ENCODE data around the gene INTS6. TPM values are rescaled to one million over a fixed set of nuclear protein-coding genes. Genes with fewer than 3 reads are reported as not detected.

The INTS6 gene
- total and polyA plus RNA-seq, 12 donors, result 13.1 to 82.4 (median 37.2) TPM

- peak in 4 of 6 experiments; percentile 16 to 34 (median 22) for TF ChIP-seq CTCF (IDR thresholded peaks at IDR 0.05)
- TF ChIP-seq POLR2A (IDR thresholded peaks at IDR 0.05), result no peak
- peaks cover 0 to 13% of the 10 kb centered on the region in 2 donors for H3K36me3 ChIP-seq (replicated peaks in 1 of 2)
- WGBS, 4 donors, result 41 to 59% (median 46%) methylated on average over 1 of the region's 1 CpG
- DNase-seq, result no peak
- peaks cover 0 to 13% of the 10 kb centered on the region in 2 donors for H3K4me1 ChIP-seq (replicated peaks in 1 of 2)
- no peak overlapping the region for H3K4me3 ChIP-seq
- no peak overlapping the region for H3K27ac ChIP-seq
- intact Hi-C loops (cut with DNase I), result loop anchor here in 1 of 2 donors (10.0 kb wide), 1 partner anchor 340 kb away; no protein-coding TSS in a partner anchor
- H3K9me3 ChIP-seq (replicated peaks in 1 of 3), result no peaks in the 10 kb centered on the region
- no peaks in the 10 kb centered on the region for H3K27me3 ChIP-seq
These were observed 7.9 kb downstream of the INTS6 start for GRCh38 chr13:51444922-51445321.

GRCh38 chr13:51440381-51440780, 12.5 kb downstream of the INTS6 start:
- H3K27ac ChIP-seq, result no peak overlapping the region
- H3K4me1 ChIP-seq (replicated peaks in 1 of 2), result peaks cover 0 to 3% of the 10 kb centered on the region in 2 donors
- intact Hi-C loops (cut with DNase I), result loop anchor here in 1 of 2 donors (10.0 kb wide), 1 partner anchor 344 kb away; no protein-coding TSS in a partner anchor
- no peaks in the 10 kb centered on the region for H3K9me3 ChIP-seq (replicated peaks in 1 of 3)
- TF ChIP-seq CTCF (IDR thresholded peaks at IDR 0.05) (no peak), POLR2A (IDR thresholded peaks at IDR 0.05) (no peak)
- WGBS, 4 donors, result 95 to 100% (median 99%) methylated on average over 1 of the region's 1 CpG
- no peaks in the 10 kb centered on the region for H3K27me3 ChIP-seq
- H3K36me3 ChIP-seq (replicated peaks in 1 of 2), result no peaks in the 10 kb centered on the region
- H3K4me3 ChIP-seq, result no peak overlapping the region
- no peak for DNase-seq

- Histone ChIP-seq H3K36me3 (replicated peaks in 1 of 2) (no peaks in the 10 kb centered on the region), H3K4me3 (no peak overlapping the region), H3K4me1 (replicated peaks in 1 of 2) (peaks cover 0 to 11% of the 10 kb centered on the region in 2 donors), H3K27ac (no peak overlapping the region), H3K9me3 (replicated peaks in 1 of 3) (no peaks in the 10 kb centered on the region), H3K27me3 (no peaks in the 10 kb centered on the region)
- WGBS, 4 donors, result 86 to 96% (median 90%) methylated on average over 4 of the region's 4 CpGs
- intact Hi-C loops (cut with DNase I), result no loop called here
- TF ChIP-seq POLR2A (IDR thresholded peaks at IDR 0.05), result no peak
- TF ChIP-seq CTCF (IDR thresholded peaks at IDR 0.05), result no peak
- DNase-seq, result no peak
These were observed 15.2 kb downstream of the INTS6 start for GRCh38 chr13:51437550-51438127.

- DNase-seq, result no peak
- no peaks in the 10 kb centered on the region for H3K36me3 ChIP-seq (replicated peaks in 1 of 2)
- H3K27ac ChIP-seq, result no peak overlapping the region
- no peaks in the 10 kb centered on the region for H3K27me3 ChIP-seq
- no peak overlapping the region for H3K4me3 ChIP-seq
- H3K9me3 ChIP-seq (replicated peaks in 1 of 3), result no peaks in the 10 kb centered on the region
- 0 to 9% (median 4%) methylated on average over 1 of the region's 1 CpG for WGBS, 4 donors
- intact Hi-C loops (cut with DNase I), result no loop called here
- peaks cover 0 to 11% of the 10 kb centered on the region in 2 donors for H3K4me1 ChIP-seq (replicated peaks in 1 of 2)
- no peak for TF ChIP-seq POLR2A (IDR thresholded peaks at IDR 0.05)
- peak; percentile 26 to 67 (median 46) for TF ChIP-seq CTCF (IDR thresholded peaks at IDR 0.05)
These were observed 17.7 kb downstream of the INTS6 start for GRCh38 chr13:51435002-51435578.

Measured in adrenal gland (tissue), 12 donors.